Measurements from ENCODE around the gene MFAP4.

The MFAP4 gene

GRCh38 chr17:19365499-19365817 is 21.5 kb downstream of the MFAP4 start:
- TF ChIP-seq REST (IDR thresholded peaks at IDR 0.05; ENCODE audit: insufficient replicate concordance, low read depth) = no peak
- TF ChIP-seq CTCF (IDR thresholded peaks at IDR 0.05; ENCODE audit: insufficient read depth, low read length) = no peak
- no peak for TF ChIP-seq SPI1 (IDR thresholded peaks at IDR 0.05; ENCODE audit: borderline replicate concordance, low read depth)
- no peak for TF ChIP-seq GABPA (IDR thresholded peaks at IDR 0.05; ENCODE audit: low read depth)
- no peak for TF ChIP-seq POLR2AphosphoS5 (IDR thresholded peaks at IDR 0.05; ENCODE audit: low read depth)
- Histone ChIP-seq H3K4me3 (replicated peaks; ENCODE audit: insufficient read depth, low read length) (no peak overlapping the region), H3K27ac (replicated peaks) (no peak overlapping the region), H3K27me3 (ENCODE audit: insufficient read depth, poor library complexity, severe bottlenecking) (no peaks in the 10 kb centered on the region)
- DNase-seq (ENCODE audit: low read depth in 1 of 2, low spot score in 1 of 2) = no peak

- TF ChIP-seq GABPA (IDR thresholded peaks at IDR 0.05; ENCODE audit: low read depth) (no peak), SPI1 (IDR thresholded peaks at IDR 0.05; ENCODE audit: borderline replicate concordance, low read depth) (no peak), CTCF (IDR thresholded peaks at IDR 0.05; ENCODE audit: insufficient read depth, low read length) (no peak), POLR2AphosphoS5 (IDR thresholded peaks at IDR 0.05; ENCODE audit: low read depth) (no peak), REST (IDR thresholded peaks at IDR 0.05; ENCODE audit: insufficient replicate concordance, low read depth) (no peak)
- DNase-seq (ENCODE audit: low read depth in 1 of 2, low spot score in 1 of 2) = no peak
- H3K27ac ChIP-seq (replicated peaks) = no peak overlapping the region
Observed at GRCh38 chr17:19364699-19365498, 22.1 kb downstream of the MFAP4 start.

GRCh38 chr17:19363460-19364035 is 23.4 kb downstream of the MFAP4 start:
- TF ChIP-seq POLR2AphosphoS5 (IDR thresholded peaks at IDR 0.05; ENCODE audit: low read depth) = no peak
- no peak for TF ChIP-seq CTCF (IDR thresholded peaks at IDR 0.05; ENCODE audit: insufficient read depth, low read length)
- TF ChIP-seq REST (IDR thresholded peaks at IDR 0.05; ENCODE audit: insufficient replicate concordance, low read depth) = no peak
- no peak for TF ChIP-seq GABPA (IDR thresholded peaks at IDR 0.05; ENCODE audit: low read depth)
- no peak for TF ChIP-seq SPI1 (IDR thresholded peaks at IDR 0.05; ENCODE audit: borderline replicate concordance, low read depth)
- H3K27ac ChIP-seq (replicated peaks) = no peak overlapping the region
- DNase-seq (ENCODE audit: low read depth in 1 of 2, low spot score in 1 of 2) = no peak
- H3K4me3 ChIP-seq (replicated peaks; ENCODE audit: insufficient read depth, low read length) = no peak overlapping the region
- H3K27me3 ChIP-seq (ENCODE audit: insufficient read depth, poor library complexity, severe bottlenecking) = no peaks in the 10 kb centered on the region

More at GRCh38 chr17:19364699-19365498, 22.1 kb downstream of the MFAP4 start:
- H3K27me3 ChIP-seq (ENCODE audit: insufficient read depth, poor library complexity, severe bottlenecking) = no peaks in the 10 kb centered on the region
- no peak overlapping the region for H3K4me3 ChIP-seq (replicated peaks; ENCODE audit: insufficient read depth, low read length)
